Fibroblast of lung (primary cell): Measurements from ENCODE around the gene TNRC18. TPM values are rescaled to one million over a fixed set of nuclear protein-coding genes. Genes with fewer than 3 reads are reported as not detected.

Experiments used
- DNase-seq, 2 donors: peaks; one replicate each; pipeline versions ENCODE4 v3.0.0 to v3.0.0-alpha.2; 2010; ENCODE audit warnings: low read depth in 2 of 2
- H2AFZ ChIP-seq: 2 replicates; pipeline ENCODE4 v1.5.1; 2012; ENCODE audit warnings: low read length, control low read depth, inconsistent platforms
- H3K27ac ChIP-seq: 2 replicates; pipeline ENCODE4 v1.5.1; 2011; ENCODE audit warnings: low read length, control low read depth; ENCODE audit not compliant: insufficient read depth
- H3K27me3 ChIP-seq: 2 replicates; pipeline ENCODE4 v1.5.1; 2011; ENCODE audit warnings: mild to moderate bottlenecking, low read length; ENCODE audit not compliant: control insufficient read depth, insufficient read depth
- H3K36me3 ChIP-seq: 2 replicates; pipeline ENCODE4 v1.5.1; 2011; ENCODE audit warnings: low read length; ENCODE audit not compliant: control insufficient read depth, insufficient read depth
- H3K4me1 ChIP-seq: 2 replicates; pipeline ENCODE4 v1.5.1; 2011; ENCODE audit warnings: low read length; ENCODE audit not compliant: control insufficient read depth, insufficient read depth; ENCODE audit errors: extremely low read depth
- H3K4me2 ChIP-seq: 2 replicates; pipeline ENCODE4 v1.5.1; 2011; ENCODE audit warnings: low read length, control low read depth; ENCODE audit not compliant: insufficient read depth; ENCODE audit errors: extremely low read depth
- H3K4me3 ChIP-seq, 4 experiments: fragments of 200-600 bp in 1 of 4; sonication (generic) in 1 of 4; replicated peaks in 1 of 4; 2 replicates each; pipeline ENCODE4 v1.5.1; 2011 to 2016; ENCODE audit warnings: low read length in 4 of 4, low read depth in 3 of 4, mild to moderate bottlenecking in 3 of 4, control low read depth in 2 of 4, inconsistent platforms in 1 of 4, mixed read lengths in 1 of 4; ENCODE audit not compliant: insufficient read depth in 1 of 4; ENCODE audit errors: control extremely low read depth in 1 of 4
- H3K79me2 ChIP-seq: 2 replicates; pipeline ENCODE4 v1.5.1; 2012; ENCODE audit warnings: mild to moderate bottlenecking, low read length, inconsistent platforms; ENCODE audit not compliant: control insufficient read depth, insufficient read depth
- H3K9ac ChIP-seq: 2 replicates; pipeline ENCODE4 v1.5.1; 2011; ENCODE audit warnings: mild to moderate bottlenecking, low read length, control low read depth; ENCODE audit not compliant: insufficient read depth
- H3K9me3 ChIP-seq: 2 replicates; pipeline ENCODE4 v1.5.1; 2012; ENCODE audit warnings: low read depth, low read length; ENCODE audit not compliant: control insufficient read depth, insufficient read depth
- H4K20me1 ChIP-seq: 2 replicates; pipeline ENCODE4 v1.5.1; 2011; ENCODE audit warnings: low read length; ENCODE audit not compliant: control insufficient read depth, insufficient read depth; ENCODE audit errors: extremely low read depth
- EZH2 ChIP-seq: IDR thresholded peaks from 2 replicates; pipeline ENCODE4 v1.5.1; 2012; ENCODE audit warnings: low read length, control low read depth, mild to moderate bottlenecking; ENCODE audit errors: missing control alignments
- polyA plus RNA-seq, 2 donors: library from polyadenylated mRNA; depleted of rRNA in 1 of 2; stranded (reverse) in 1 of 2; unstranded in 1 of 2; fragments of >200 nt; gene quantifications; 2 replicates each; pipeline ENCODE4 v1.2.1, GENCODE V29; 2011 to 2012; ENCODE audit warnings: missing spikeins in 1 of 2
- total RNA-seq: library from RNA; depleted of rRNA; stranded (reverse); fragments of >200 nt; gene quantifications from 2 replicates; pipeline ENCODE4 v1.2.1, GENCODE V29; 2014
- TF ChIP-seq, protein P1 (sequence below), 2 donors: IDR thresholded peaks in 1 of 2; conservative IDR thresholded peaks in 1 of 2; 1 replicate in 1 of 2; 2 replicates in 1 of 2; pipeline ENCODE4 v1.5.1; 2011 to 2012; ENCODE audit warnings: low read length in 2 of 2, control low read depth in 1 of 2, inconsistent platforms in 1 of 2, low read depth in 1 of 2, mild to moderate bottlenecking in 1 of 2

TNRC18 gene
- total and polyA plus RNA-seq, 2 donors (not counting 1 experiment from before 2014, with no cell fraction given), result 19.7 to 38.5 TPM

DNA sequence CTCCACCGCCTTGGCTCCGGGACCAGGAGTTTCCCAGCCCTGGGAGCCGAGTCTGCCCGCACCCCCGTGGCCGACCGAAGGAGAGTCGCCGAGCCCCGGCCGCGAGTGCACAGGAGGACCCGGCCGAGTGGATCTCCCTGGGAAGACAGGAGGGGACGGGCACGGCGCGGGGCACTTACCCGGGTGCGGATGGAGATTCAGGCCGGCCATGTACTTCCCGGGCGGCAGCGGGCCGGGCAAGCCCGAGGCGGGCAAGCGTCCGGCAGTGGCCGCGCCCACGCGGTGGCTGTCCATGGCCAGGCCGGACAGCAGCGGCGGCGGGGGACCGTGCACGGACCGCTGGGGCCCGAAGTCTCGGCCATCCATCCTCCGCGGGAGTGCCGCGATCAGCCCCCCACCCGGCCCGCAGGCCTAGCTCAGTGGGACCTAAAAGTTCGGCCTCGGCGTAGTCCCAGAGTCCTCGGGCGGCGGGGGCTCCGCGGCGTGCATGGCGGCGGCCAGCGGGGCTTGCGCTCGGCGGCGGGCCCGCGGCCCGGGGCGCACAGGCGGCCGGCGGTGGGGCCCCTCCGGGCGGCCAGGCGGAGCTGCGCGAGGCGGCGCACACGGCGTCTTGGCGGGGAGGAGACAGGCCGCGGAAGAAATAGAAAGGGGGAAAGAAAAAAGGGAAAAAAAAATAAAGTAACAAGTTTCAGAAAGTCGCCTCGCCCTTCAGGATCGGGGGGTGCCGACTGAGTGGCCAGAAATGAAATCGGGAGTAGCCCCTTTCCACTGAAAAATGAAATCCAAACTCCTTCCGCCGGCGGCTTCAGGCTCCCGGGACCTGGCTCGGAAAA, 2.5 kb downstream of the TNRC18 start:
- Histone ChIP-seq H3K9me3 (no peaks in the 10 kb centered on the region), H3K4me2 (peak overlapping the region; percentile 92), H3K27me3 (no peaks in the 10 kb centered on the region), H3K36me3 (peaks cover 2% of the 10 kb centered on the region), H3K4me3 (peak overlapping the region; percentile 92 to 99 (median 94)), H3K9ac (peak overlapping the region; percentile 94), H4K20me1 (no peaks in the 10 kb centered on the region), H3K79me2 (peaks cover 92% of the 10 kb centered on the region), H2AFZ (no peak overlapping the region), H3K27ac (peak overlapping the region; percentile 99), H3K4me1 (peaks cover 7% of the 10 kb centered on the region)
- peak in 1 of 2 donors; percentile 20 for DNase-seq
- no peak for TF ChIP-seq EZH2
- TF ChIP-seq, protein P1, sequence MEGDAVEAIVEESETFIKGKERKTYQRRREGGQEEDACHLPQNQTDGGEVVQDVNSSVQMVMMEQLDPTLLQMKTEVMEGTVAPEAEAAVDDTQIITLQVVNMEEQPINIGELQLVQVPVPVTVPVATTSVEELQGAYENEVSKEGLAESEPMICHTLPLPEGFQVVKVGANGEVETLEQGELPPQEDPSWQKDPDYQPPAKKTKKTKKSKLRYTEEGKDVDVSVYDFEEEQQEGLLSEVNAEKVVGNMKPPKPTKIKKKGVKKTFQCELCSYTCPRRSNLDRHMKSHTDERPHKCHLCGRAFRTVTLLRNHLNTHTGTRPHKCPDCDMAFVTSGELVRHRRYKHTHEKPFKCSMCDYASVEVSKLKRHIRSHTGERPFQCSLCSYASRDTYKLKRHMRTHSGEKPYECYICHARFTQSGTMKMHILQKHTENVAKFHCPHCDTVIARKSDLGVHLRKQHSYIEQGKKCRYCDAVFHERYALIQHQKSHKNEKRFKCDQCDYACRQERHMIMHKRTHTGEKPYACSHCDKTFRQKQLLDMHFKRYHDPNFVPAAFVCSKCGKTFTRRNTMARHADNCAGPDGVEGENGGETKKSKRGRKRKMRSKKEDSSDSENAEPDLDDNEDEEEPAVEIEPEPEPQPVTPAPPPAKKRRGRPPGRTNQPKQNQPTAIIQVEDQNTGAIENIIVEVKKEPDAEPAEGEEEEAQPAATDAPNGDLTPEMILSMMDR (conservative IDR thresholded peaks at IDR 0.05 in 1 of 2, IDR thresholded peaks at IDR 0.05 in 1 of 2; ENCODE audit: low read depth in 1 of 2, low read length in 2 of 2), result no peak

DNA sequence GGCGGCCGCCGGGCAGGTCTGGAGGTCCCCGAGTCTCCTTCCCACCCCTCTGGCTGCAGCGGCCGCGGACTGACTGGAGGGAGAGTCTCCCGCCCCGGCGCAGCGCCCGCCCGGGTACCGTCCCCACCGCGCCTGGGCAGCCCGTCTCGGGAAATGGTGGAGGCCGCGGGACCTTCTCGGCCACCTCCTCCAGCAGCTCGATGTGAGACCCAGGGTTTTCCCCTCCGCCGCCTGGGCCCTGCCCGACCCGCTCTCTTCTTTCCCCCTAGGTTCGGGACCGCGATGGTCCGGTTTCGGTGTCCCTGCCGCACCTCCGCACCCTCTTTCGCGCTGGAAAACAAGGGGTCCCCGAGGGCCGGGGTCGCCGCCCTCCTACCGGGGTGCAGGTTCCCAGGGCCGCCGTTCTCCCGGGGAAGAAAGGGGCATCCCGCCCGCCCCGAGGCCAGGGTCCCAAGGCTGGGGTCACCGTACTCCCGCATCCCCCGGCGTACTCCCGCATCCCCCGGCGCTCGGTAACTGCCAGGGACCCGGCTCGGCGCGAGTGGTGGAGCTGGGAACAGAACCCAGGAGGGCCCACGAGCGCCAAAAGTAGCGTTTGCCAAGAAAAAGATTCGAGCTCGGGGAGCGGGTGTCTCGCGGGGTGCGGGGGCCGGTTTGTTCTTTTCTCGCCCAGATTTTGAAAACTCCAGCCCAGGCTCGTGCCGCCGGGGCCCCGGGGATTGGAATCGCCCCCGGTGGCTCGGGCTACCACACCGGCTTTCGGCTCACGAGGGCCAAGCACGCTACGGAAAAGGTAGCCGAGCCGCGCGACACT, 3.4 kb downstream of the TNRC18 start:
- H2AFZ ChIP-seq, result no peak overlapping the region
- H3K79me2 ChIP-seq, result peaks cover 91% of the 10 kb centered on the region
- H3K4me2 ChIP-seq, result peak overlapping the region; percentile 92
- no peaks in the 10 kb centered on the region for H4K20me1 ChIP-seq
- no peaks in the 10 kb centered on the region for H3K27me3 ChIP-seq
- H3K4me1 ChIP-seq, result peaks cover 7% of the 10 kb centered on the region
- H3K4me3 ChIP-seq, result peak overlapping the region; percentile 74 to 99 (median 94)
- H3K27ac ChIP-seq, result peak overlapping the region; percentile 99
- peaks cover 2% of the 10 kb centered on the region for H3K36me3 ChIP-seq
- no peak for TF ChIP-seq EZH2
- TF ChIP-seq, protein P1 (conservative IDR thresholded peaks at IDR 0.05 in 1 of 2, IDR thresholded peaks at IDR 0.05 in 1 of 2; ENCODE audit: low read depth in 1 of 2, low read length in 2 of 2), result no peak
- peak in 1 of 2 donors; percentile 15 for DNase-seq
- H3K9ac ChIP-seq, result peak overlapping the region; percentile 94
- no peaks in the 10 kb centered on the region for H3K9me3 ChIP-seq

DNA sequence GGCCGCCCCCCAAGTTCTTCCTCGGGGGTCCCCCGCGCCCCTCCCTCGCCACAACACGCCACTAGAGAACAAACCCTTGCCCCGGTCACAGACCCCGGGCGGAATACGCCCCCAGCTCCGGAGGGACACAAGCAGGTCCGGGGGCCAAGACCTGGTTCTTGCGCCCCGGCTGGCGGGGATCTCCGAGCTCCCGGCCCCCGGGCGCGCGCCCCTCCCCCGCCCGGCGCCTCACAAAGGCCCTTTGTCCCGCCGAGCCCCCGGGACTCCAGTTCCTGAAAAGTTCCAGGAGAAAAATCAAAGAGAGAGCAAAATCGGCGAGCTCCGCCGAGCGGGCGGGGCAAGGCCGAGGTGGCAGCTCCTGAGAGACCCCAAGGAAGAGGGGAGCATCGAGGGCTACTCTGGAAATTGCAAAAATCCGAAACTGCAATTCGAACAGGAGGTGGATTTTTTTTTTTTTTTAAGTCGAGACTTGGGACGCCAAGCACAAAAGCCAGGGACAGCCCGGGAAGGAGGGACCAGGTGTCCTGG, 4.0 kb downstream of the TNRC18 start:
- peak in 1 of 2 donors; percentile 20 for DNase-seq

More for the DNA sequence above, 4.0 kb downstream of the TNRC18 start:
- peak overlapping the region; percentile 74 to 99 (median 94) for H3K4me3 ChIP-seq
- H3K27me3 ChIP-seq, result no peaks in the 10 kb centered on the region
- H2AFZ ChIP-seq, result no peak overlapping the region
- no peaks in the 10 kb centered on the region for H3K9me3 ChIP-seq
- peaks cover 7% of the 10 kb centered on the region for H3K4me1 ChIP-seq
- H3K27ac ChIP-seq, result peak overlapping the region; percentile 99
- no peaks in the 10 kb centered on the region for H4K20me1 ChIP-seq
- peak overlapping the region; percentile 94 for H3K9ac ChIP-seq
- peaks cover 2% of the 10 kb centered on the region for H3K36me3 ChIP-seq
- no peak for TF ChIP-seq EZH2
- TF ChIP-seq, protein P1 (conservative IDR thresholded peaks at IDR 0.05 in 1 of 2, IDR thresholded peaks at IDR 0.05 in 1 of 2; ENCODE audit: low read depth in 1 of 2, low read length in 2 of 2), result no peak
- H3K4me2 ChIP-seq, result peak overlapping the region; percentile 92
- peaks cover 90% of the 10 kb centered on the region for H3K79me2 ChIP-seq
